SU-DHL-6 (cell line): ENCODE results near the gene PLXNC1.

ENCODE experiments used
- H2AFZ ChIP-seq: fragments of 200-600 bp; sonication (generic); 2 replicates; pipeline ENCODE4 v1.6.1; 2014; ENCODE audit warnings: low read depth, mild to moderate bottlenecking, moderate library complexity, mixed read lengths, antibody characterized with exemption, low read length; ENCODE audit not compliant: severe bottlenecking
- H3F3A ChIP-seq: fragments of 200-600 bp; shearing (Covaris generic); 2 replicates; pipeline ENCODE4 v1.6.0; 2016; ENCODE audit warnings: antibody characterized with exemption, mild to moderate bottlenecking; ENCODE audit not compliant: insufficient read depth
- H3K27ac ChIP-seq: fragments of 200-600 bp; sonication (generic); 2 replicates; pipeline ENCODE4 v1.5.1; 2016; ENCODE audit warnings: low read depth, mild to moderate bottlenecking, low read length, moderate library complexity, mixed read lengths
- H3K27me3 ChIP-seq: fragments of 200-600 bp; sonication (generic), shearing (Covaris generic); 2 replicates; pipeline ENCODE4 v1.6.0; 2014; ENCODE audit warnings: mild to moderate bottlenecking, low read length
- H3K36me3 ChIP-seq: fragments of 200-600 bp; sonication (generic); 2 replicates; pipeline ENCODE4 v1.6.1; 2014; ENCODE audit warnings: mild to moderate bottlenecking, low read length, mixed read lengths
- H3K4me2 ChIP-seq: fragments of 300-600, 200-600 bp; shearing (Covaris generic), sonication (generic); 2 replicates; pipeline ENCODE4 v1.6.0; 2014; ENCODE audit warnings: low read length, low read depth, mild to moderate bottlenecking; ENCODE audit not compliant: poor library complexity, severe bottlenecking
- H3K4me3 ChIP-seq: fragments of 200-600 bp; sonication (generic); 2 replicates; pipeline ENCODE4 v1.5.1; 2014; ENCODE audit warnings: antibody characterized with exemption, low read length, mild to moderate bottlenecking, mixed read lengths; ENCODE audit not compliant: insufficient read depth, poor library complexity, severe bottlenecking
- H3K79me2 ChIP-seq: fragments of 200-600 bp; sonication (generic); 2 replicates; pipeline ENCODE4 v1.6.1; 2014; ENCODE audit warnings: mild to moderate bottlenecking, low read length, moderate library complexity; ENCODE audit not compliant: insufficient read depth
- H3K9ac ChIP-seq: fragments of 200-600 bp; sonication (generic); 2 replicates; pipeline ENCODE4 v1.7.0; 2014; ENCODE audit warnings: mild to moderate bottlenecking, low read length
- H3K9me2 ChIP-seq: fragments of 200-600 bp; sonication (generic); replicated peaks from 2 replicates; pipeline ENCODE4 v1.6.1; 2014; ENCODE audit warnings: low read length; ENCODE audit not compliant: insufficient read depth
- H3K9me3 ChIP-seq: fragments of 200-600 bp; sonication (generic); 2 replicates; pipeline ENCODE4 v1.6.1; 2014; ENCODE audit warnings: low read length, mixed read lengths; ENCODE audit not compliant: insufficient read depth
- H4K20me1 ChIP-seq: fragments of 200-600 bp; sonication (generic); 2 replicates; pipeline ENCODE4 v1.6.1; 2014; ENCODE audit warnings: low read depth, mild to moderate bottlenecking, antibody characterized with exemption, low read length, moderate library complexity, mixed read lengths
- EZH2phosphoT487 ChIP-seq: fragments of 200-600 bp; sonication (generic), shearing (Covaris generic); conservative IDR thresholded peaks from 2 replicates; pipeline ENCODE4 v1.6.1; 2018; ENCODE audit warnings: mild to moderate bottlenecking, antibody characterized with exemption, low read length, moderate library complexity, mixed read lengths
- TF ChIP-seq, protein P1 (sequence below): fragments of 200-600 bp; sonication (generic); IDR thresholded peaks from one replicate; pipeline ENCODE4 v1.5.1; 2017; ENCODE audit warnings: antibody characterized with exemption, mild to moderate bottlenecking, low read length, moderate library complexity; ENCODE audit not compliant: insufficient read depth, poor library complexity, severe bottlenecking

PLXNC1 gene

GRCh38 chr12:94297876-94298505 is 149.6 kb downstream of the PLXNC1 start:
- no peaks in the 10 kb centered on the region for H3K79me2 ChIP-seq
- H3K27me3 ChIP-seq: no peaks in the 10 kb centered on the region
- H3K4me2 ChIP-seq: no peak overlapping the region
- H3K36me3 ChIP-seq: no peaks in the 10 kb centered on the region
- no peak overlapping the region for H3K27ac ChIP-seq
- no peak overlapping the region for H2AFZ ChIP-seq
- no peak overlapping the region for H3K9ac ChIP-seq
- H3K9me2 ChIP-seq: no peaks in the 10 kb centered on the region
- no peaks in the 10 kb centered on the region for H3K9me3 ChIP-seq
- H3F3A ChIP-seq: no peaks in the 10 kb centered on the region
- no peak overlapping the region for H3K4me3 ChIP-seq
- H4K20me1 ChIP-seq: no peaks in the 10 kb centered on the region
- no peak for TF ChIP-seq EZH2phosphoT487
- TF ChIP-seq, protein P1, sequence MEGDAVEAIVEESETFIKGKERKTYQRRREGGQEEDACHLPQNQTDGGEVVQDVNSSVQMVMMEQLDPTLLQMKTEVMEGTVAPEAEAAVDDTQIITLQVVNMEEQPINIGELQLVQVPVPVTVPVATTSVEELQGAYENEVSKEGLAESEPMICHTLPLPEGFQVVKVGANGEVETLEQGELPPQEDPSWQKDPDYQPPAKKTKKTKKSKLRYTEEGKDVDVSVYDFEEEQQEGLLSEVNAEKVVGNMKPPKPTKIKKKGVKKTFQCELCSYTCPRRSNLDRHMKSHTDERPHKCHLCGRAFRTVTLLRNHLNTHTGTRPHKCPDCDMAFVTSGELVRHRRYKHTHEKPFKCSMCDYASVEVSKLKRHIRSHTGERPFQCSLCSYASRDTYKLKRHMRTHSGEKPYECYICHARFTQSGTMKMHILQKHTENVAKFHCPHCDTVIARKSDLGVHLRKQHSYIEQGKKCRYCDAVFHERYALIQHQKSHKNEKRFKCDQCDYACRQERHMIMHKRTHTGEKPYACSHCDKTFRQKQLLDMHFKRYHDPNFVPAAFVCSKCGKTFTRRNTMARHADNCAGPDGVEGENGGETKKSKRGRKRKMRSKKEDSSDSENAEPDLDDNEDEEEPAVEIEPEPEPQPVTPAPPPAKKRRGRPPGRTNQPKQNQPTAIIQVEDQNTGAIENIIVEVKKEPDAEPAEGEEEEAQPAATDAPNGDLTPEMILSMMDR: no peak

GRCh38 chr12:94299846-94300245 is 151.5 kb downstream of the PLXNC1 start:
- Histone ChIP-seq H3K4me2 (no peak overlapping the region), H3K36me3 (peaks cover 5% of the 10 kb centered on the region)
- TF ChIP-seq, protein P1: no peak
- TF ChIP-seq EZH2phosphoT487: no peak

DNA sequence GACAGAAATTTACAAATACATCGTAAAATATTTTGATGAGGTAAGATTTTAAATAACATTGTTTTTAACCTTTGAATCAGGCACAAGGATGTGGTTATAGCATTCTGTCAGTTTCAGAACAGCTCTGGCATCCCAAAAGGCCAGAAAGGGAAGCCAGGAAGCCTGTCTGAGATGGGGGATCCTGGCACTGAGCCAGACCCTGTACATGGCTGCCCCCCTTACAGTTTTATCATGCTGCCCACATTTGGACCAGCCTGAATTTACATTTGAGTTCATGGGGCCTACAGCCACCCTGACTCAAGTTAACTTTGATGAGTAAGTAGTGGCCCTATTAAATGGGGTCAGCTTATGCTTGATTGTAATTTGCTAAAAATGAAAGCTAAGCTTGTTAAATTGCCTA is 155.6 kb downstream of the PLXNC1 start:
- H3F3A ChIP-seq: no peaks in the 10 kb centered on the region; the same call in none of the 2 replicates
- H4K20me1 ChIP-seq: no peaks in the 10 kb centered on the region
- no peak overlapping the region for H3K4me2 ChIP-seq
- no peaks in the 10 kb centered on the region for H3K79me2 ChIP-seq
- H3K9me2 ChIP-seq: no peaks in the 10 kb centered on the region
- H3K4me3 ChIP-seq: no peak overlapping the region
- no peak overlapping the region for H3K9ac ChIP-seq
- no peak overlapping the region for H3K27ac ChIP-seq
- H3K27me3 ChIP-seq: no peaks in the 10 kb centered on the region
- peaks cover 22% of the 10 kb centered on the region for H3K36me3 ChIP-seq
- TF ChIP-seq, protein P1: no peak
- no peak for TF ChIP-seq EZH2phosphoT487
- no peak overlapping the region for H2AFZ ChIP-seq
- no peaks in the 10 kb centered on the region for H3K9me3 ChIP-seq

More at GRCh38 chr12:94299846-94300245, 151.5 kb downstream of the PLXNC1 start:
- no peaks in the 10 kb centered on the region for H3K79me2 ChIP-seq
- no peaks in the 10 kb centered on the region for H3K9me2 ChIP-seq
- no peaks in the 10 kb centered on the region for H4K20me1 ChIP-seq
- H2AFZ ChIP-seq: no peak overlapping the region
- no peaks in the 10 kb centered on the region for H3F3A ChIP-seq
- H3K27ac ChIP-seq: no peak overlapping the region
- no peaks in the 10 kb centered on the region for H3K27me3 ChIP-seq
- H3K9me3 ChIP-seq: no peaks in the 10 kb centered on the region
- H3K4me3 ChIP-seq: no peak overlapping the region
- H3K9ac ChIP-seq: no peak overlapping the region
